ENCODE results near the gene TM9SF3. TPM values are rescaled to one million over a fixed set of nuclear protein-coding genes. Genes with fewer than 3 reads are reported as not detected.
"Not testable (repeated sequence)": the region's sequence is repeated elsewhere in the genome, so short reads cannot be mapped to it uniquely, and the experiment has no call there.

Gene TM9SF3
- total and polyA plus RNA-seq, 2 experiments from 2014 or later, result 37.3 to 72.5 TPM

GRCh38 chr10:96548589-96548988 is 38.2 kb downstream of the TM9SF3 start:
- Mint-ChIP-seq H3K36me3 (ENCODE audit: low read depth) (peaks cover 41% of the 10 kb centered on the region), H3K4me1 (no peaks in the 10 kb centered on the region), H3K27me3 (ENCODE audit: insufficient read depth, low read depth, poor library complexity) (no peaks in the 10 kb centered on the region), H3K27ac (no peak overlapping the region), H3K4me3 (no peak overlapping the region), H3K9me3 (no peaks in the 10 kb centered on the region)
- H3K79me2 ChIP-seq (replicated peaks; ENCODE audit: insufficient read depth), result no peaks in the 10 kb centered on the region
- H3K4me2 ChIP-seq, result no peak overlapping the region
- DNase-seq (ENCODE audit: low spot score), result no peak
- H3K27me3 ChIP-seq (ENCODE audit: insufficient read depth), result no peaks in the 10 kb centered on the region
- no peak for ATAC-seq
- no peaks in the 10 kb centered on the region for H3F3A ChIP-seq (replicated peaks; ENCODE audit: low read depth)
- H3K36me3 ChIP-seq (ENCODE audit: insufficient read depth), result peaks cover 14% of the 10 kb centered on the region
- no peak overlapping the region for H2AFZ ChIP-seq
- TF ChIP-seq POLR2AphosphoS5 (IDR thresholded peaks at IDR 0.05; ENCODE audit: low read depth) (no peak), JUNB (IDR thresholded peaks at IDR 0.05; ENCODE audit: unreplicated experiment) (no peak), EZH2 (IDR thresholded peaks at IDR 0.05; ENCODE audit: low read depth, unreplicated experiment) (no peak), ZNF114 (CRISPR knock-in tag; IDR thresholded peaks at IDR 0.05) (no peak), CREB1 (CRISPR knock-in tag; IDR thresholded peaks at IDR 0.05; ENCODE audit: low read depth) (no peak), EZH2phosphoT487 (IDR thresholded peaks at IDR 0.05; ENCODE audit: unreplicated experiment) (no peak)
- H3K9me2 ChIP-seq (ENCODE audit: insufficient read depth), result no peaks in the 10 kb centered on the region
- 0 out of 2 replicates have a peak, but pooled peaks cover 4% of the 10 kb centered on the region for H4K20me1 ChIP-seq (replicated peaks; ENCODE audit: insufficient read depth)
- no peaks in the 10 kb centered on the region for H3K4me1 ChIP-seq (ENCODE audit: insufficient read depth)
- no peak overlapping the region for H3K27ac ChIP-seq (ENCODE audit: low read depth)
- no peak overlapping the region for H3K4me3 ChIP-seq

- H2AFZ ChIP-seq; DNase-seq (ENCODE audit: low spot score); H3K4me1 ChIP-seq (ENCODE audit: insufficient read depth); H3K4me3 ChIP-seq; H3K27me3 Mint-ChIP-seq (ENCODE audit: insufficient read depth, low read depth, poor library complexity); H4K20me1 ChIP-seq (replicated peaks; ENCODE audit: insufficient read depth); H3K9me2 ChIP-seq (ENCODE audit: insufficient read depth); H3K27me3 ChIP-seq (ENCODE audit: insufficient read depth); H3K27ac Mint-ChIP-seq; ATAC-seq; H3K4me2 ChIP-seq; H3K79me2 ChIP-seq (replicated peaks; ENCODE audit: insufficient read depth); H3K4me3 Mint-ChIP-seq; H3K4me1 Mint-ChIP-seq; H3F3A ChIP-seq (replicated peaks; ENCODE audit: low read depth); H3K27ac ChIP-seq (ENCODE audit: low read depth); H3K9me3 Mint-ChIP-seq: not testable (repeated sequence)
- peaks cover 19% of the 10 kb centered on the region for H3K36me3 ChIP-seq (ENCODE audit: insufficient read depth)
- H3K36me3 Mint-ChIP-seq (ENCODE audit: low read depth), result peaks cover 50% of the 10 kb centered on the region
These were observed 41.3 kb downstream of the TM9SF3 start for GRCh38 chr10:96545558-96545957.

GRCh38 chr10:96541921-96542320 is 44.9 kb downstream of the TM9SF3 start:
- Mint-ChIP-seq H3K4me3 (no peak overlapping the region), H3K27ac (no peak overlapping the region), H3K4me1 (no peaks in the 10 kb centered on the region), H3K27me3 (ENCODE audit: insufficient read depth, low read depth, poor library complexity) (peaks cover 2% of the 10 kb centered on the region), H3K9me3 (no peaks in the 10 kb centered on the region), H3K36me3 (ENCODE audit: low read depth) (peaks cover 50% of the 10 kb centered on the region)
- H3K36me3 ChIP-seq (ENCODE audit: insufficient read depth), result peaks cover 11% of the 10 kb centered on the region
- no peaks in the 10 kb centered on the region for H3K4me1 ChIP-seq (ENCODE audit: insufficient read depth)
- H3K27ac ChIP-seq (ENCODE audit: low read depth), result no peak overlapping the region
- H3K79me2 ChIP-seq (replicated peaks; ENCODE audit: insufficient read depth), result peaks cover 22% of the 10 kb centered on the region
- no peaks in the 10 kb centered on the region for H3K27me3 ChIP-seq (ENCODE audit: insufficient read depth)
- H4K20me1 ChIP-seq (replicated peaks; ENCODE audit: insufficient read depth), result peaks cover 4% of the 10 kb centered on the region; the same call in 1 of the 2 replicates
- TF ChIP-seq ZNF462 (CRISPR knock-in tag; IDR thresholded peaks at IDR 0.05) (no peak), ZNF331 (CRISPR knock-in tag; IDR thresholded peaks at IDR 0.05; ENCODE audit: low read depth) (no peak), EZH2phosphoT487 (IDR thresholded peaks at IDR 0.05; ENCODE audit: unreplicated experiment) (no peak)
- no peaks in the 10 kb centered on the region for H3K9me2 ChIP-seq (ENCODE audit: insufficient read depth)
- no peak overlapping the region for H3K4me2 ChIP-seq
- ATAC-seq (no peak), DNase-seq (ENCODE audit: low spot score) (no peak)
- H2AFZ ChIP-seq, result no peak overlapping the region
- H3K4me3 ChIP-seq, result no peak overlapping the region
- no peaks in the 10 kb centered on the region for H3F3A ChIP-seq (replicated peaks; ENCODE audit: low read depth)

All from GM23338 (cell line).